ENCODE data around the gene SURF2. TPM values are rescaled to one million over a fixed set of nuclear protein-coding genes. Genes with fewer than 3 reads are reported as not detected.
"Not testable (repeated sequence)": the region's sequence is repeated elsewhere in the genome, so short reads cannot be mapped to it uniquely, and the experiment has no call there.

The SURF2 gene
- total RNA-seq, 1 experiment from 2014 or later = 42.0 TPM

DNA sequence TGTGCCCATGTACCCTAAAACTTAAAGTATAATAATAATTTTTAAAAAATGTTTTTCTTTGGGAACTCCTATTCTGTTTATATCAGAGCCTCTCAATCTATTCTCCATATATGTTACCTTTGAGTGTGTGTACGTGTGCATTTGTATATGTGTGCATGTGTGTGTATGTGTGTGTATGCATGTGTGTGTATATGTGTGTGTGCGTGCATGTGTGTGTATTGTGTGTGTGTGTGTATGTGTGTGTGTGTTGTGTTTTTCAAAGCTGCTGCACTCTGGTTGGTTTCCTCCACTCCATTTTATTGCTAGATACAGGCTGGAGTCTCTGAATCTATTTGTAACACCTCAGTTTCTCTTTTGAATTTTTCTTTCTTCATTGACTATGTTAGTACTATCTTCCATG lies 40.4 kb upstream of the SURF2 start:
- CTCF ChIA-PET = no interaction called here

DNA sequence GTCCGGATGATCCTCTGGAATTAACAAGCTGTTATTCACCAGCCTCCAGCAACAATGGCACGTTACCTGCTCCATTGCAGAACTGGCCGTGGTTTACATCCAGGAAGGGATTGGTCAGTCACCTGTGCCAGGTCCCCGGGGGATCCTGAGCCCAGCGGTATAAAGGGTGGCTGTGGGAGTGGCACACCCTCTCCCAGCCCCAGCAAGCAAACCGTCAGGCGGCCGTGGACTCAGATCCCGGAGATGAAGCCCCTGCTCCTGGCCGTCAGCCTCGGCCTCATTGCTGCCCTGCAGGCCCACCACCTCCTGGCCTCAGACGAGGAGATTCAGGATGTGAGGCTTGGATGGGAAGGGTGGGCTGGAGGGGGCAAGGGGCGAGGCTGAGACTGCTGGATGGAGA lies 38.8 kb upstream of the SURF2 start:
- H3K4me1 ChIP-seq (ENCODE audit: insufficient read depth, low read length, poor library complexity, severe bottlenecking); H3K36me3 ChIP-seq (ENCODE audit: insufficient read depth, low read length, poor library complexity, severe bottlenecking); H3K4me3 ChIP-seq (ENCODE audit: low read depth, low read length, poor library complexity, severe bottlenecking); H3K27me3 ChIP-seq (replicated peaks; ENCODE audit: insufficient read depth, low read depth, low read length, poor library complexity); H3K9me3 ChIP-seq (ENCODE audit: low read depth, low read length, poor library complexity, severe bottlenecking); intact Hi-C loops (cut with micrococcal nuclease; ENCODE audit: unreplicated experiment); BruUV-seq (replicated peaks); CTCF ChIA-PET; H3K27ac ChIP-seq (ENCODE audit: low read depth, low read length, poor library complexity, severe bottlenecking); DNase-seq (ENCODE audit: low spot score); POLR2A ChIA-PET (ENCODE audit: low non-redundant PET): not testable (repeated sequence)

More for the DNA sequence above, 40.4 kb upstream of the SURF2 start:
- H3K4me3 ChIP-seq (ENCODE audit: low read depth, low read length, poor library complexity, severe bottlenecking) = no peak overlapping the region
- POLR2A ChIA-PET (ENCODE audit: low non-redundant PET) = no interaction called here
- no peaks in the 10 kb centered on the region for H3K9me3 ChIP-seq (ENCODE audit: low read depth, low read length, poor library complexity, severe bottlenecking)
- no peaks in the 10 kb centered on the region for H3K27me3 ChIP-seq (replicated peaks; ENCODE audit: insufficient read depth, low read depth, low read length, poor library complexity)
- DNase-seq (ENCODE audit: low spot score) = no peak
- no TSS peak for BruUV-seq (replicated peaks)
- H3K4me1 ChIP-seq (ENCODE audit: insufficient read depth, low read length, poor library complexity, severe bottlenecking) = no peaks in the 10 kb centered on the region
- no peak overlapping the region for H3K27ac ChIP-seq (ENCODE audit: low read depth, low read length, poor library complexity, severe bottlenecking)
- H3K36me3 ChIP-seq (ENCODE audit: insufficient read depth, low read length, poor library complexity, severe bottlenecking) = no peaks in the 10 kb centered on the region
- TF ChIP-seq, protein P1, sequence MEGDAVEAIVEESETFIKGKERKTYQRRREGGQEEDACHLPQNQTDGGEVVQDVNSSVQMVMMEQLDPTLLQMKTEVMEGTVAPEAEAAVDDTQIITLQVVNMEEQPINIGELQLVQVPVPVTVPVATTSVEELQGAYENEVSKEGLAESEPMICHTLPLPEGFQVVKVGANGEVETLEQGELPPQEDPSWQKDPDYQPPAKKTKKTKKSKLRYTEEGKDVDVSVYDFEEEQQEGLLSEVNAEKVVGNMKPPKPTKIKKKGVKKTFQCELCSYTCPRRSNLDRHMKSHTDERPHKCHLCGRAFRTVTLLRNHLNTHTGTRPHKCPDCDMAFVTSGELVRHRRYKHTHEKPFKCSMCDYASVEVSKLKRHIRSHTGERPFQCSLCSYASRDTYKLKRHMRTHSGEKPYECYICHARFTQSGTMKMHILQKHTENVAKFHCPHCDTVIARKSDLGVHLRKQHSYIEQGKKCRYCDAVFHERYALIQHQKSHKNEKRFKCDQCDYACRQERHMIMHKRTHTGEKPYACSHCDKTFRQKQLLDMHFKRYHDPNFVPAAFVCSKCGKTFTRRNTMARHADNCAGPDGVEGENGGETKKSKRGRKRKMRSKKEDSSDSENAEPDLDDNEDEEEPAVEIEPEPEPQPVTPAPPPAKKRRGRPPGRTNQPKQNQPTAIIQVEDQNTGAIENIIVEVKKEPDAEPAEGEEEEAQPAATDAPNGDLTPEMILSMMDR (conservative IDR thresholded peaks at IDR 0.05; ENCODE audit: low read depth, low read length) = no peak
- TF ChIP-seq EZH2 (IDR thresholded peaks at IDR 0.05; ENCODE audit: borderline replicate concordance, low read depth, low read length, poor library complexity, severe bottlenecking) = no peak
- intact Hi-C loops (cut with micrococcal nuclease; ENCODE audit: unreplicated experiment) = no loop called here

GRCh38 chr9:133320421-133320881 lies 35.9 kb upstream of the SURF2 start:
- Histone ChIP-seq H3K27me3 (replicated peaks; ENCODE audit: insufficient read depth, low read depth, low read length, poor library complexity) (no peaks in the 10 kb centered on the region), H3K36me3 (ENCODE audit: insufficient read depth, low read length, poor library complexity, severe bottlenecking) (no peaks in the 10 kb centered on the region), H3K27ac (ENCODE audit: low read depth, low read length, poor library complexity, severe bottlenecking) (no peak overlapping the region), H3K4me3 (ENCODE audit: low read depth, low read length, poor library complexity, severe bottlenecking) (no peak overlapping the region), H3K9me3 (ENCODE audit: low read depth, low read length, poor library complexity, severe bottlenecking) (no peaks in the 10 kb centered on the region), H3K4me1 (ENCODE audit: insufficient read depth, low read length, poor library complexity, severe bottlenecking) (no peaks in the 10 kb centered on the region)
- no TSS peak for BruUV-seq (replicated peaks)
- POLR2A ChIA-PET (ENCODE audit: low non-redundant PET) = no interaction called here
- intact Hi-C loops (cut with micrococcal nuclease; ENCODE audit: unreplicated experiment) = no loop called here
- no peak for DNase-seq (ENCODE audit: low spot score)
- TF ChIP-seq, protein P1 (conservative IDR thresholded peaks at IDR 0.05; ENCODE audit: low read depth, low read length) = no peak
- no peak for TF ChIP-seq EZH2 (IDR thresholded peaks at IDR 0.05; ENCODE audit: borderline replicate concordance, low read depth, low read length, poor library complexity, severe bottlenecking)
- CTCF ChIA-PET = no interaction called here

- TF ChIP-seq EZH2 (IDR thresholded peaks at IDR 0.05; ENCODE audit: borderline replicate concordance, low read depth, low read length, poor library complexity, severe bottlenecking) = no peak
- TF ChIP-seq, protein P1 (conservative IDR thresholded peaks at IDR 0.05; ENCODE audit: low read depth, low read length) = no peak
- intact Hi-C loops (cut with micrococcal nuclease; ENCODE audit: unreplicated experiment) = no loop called here
- Histone ChIP-seq H3K36me3 (ENCODE audit: insufficient read depth, low read length, poor library complexity, severe bottlenecking) (no peaks in the 10 kb centered on the region), H3K9me3 (ENCODE audit: low read depth, low read length, poor library complexity, severe bottlenecking) (no peaks in the 10 kb centered on the region), H3K27me3 (replicated peaks; ENCODE audit: insufficient read depth, low read depth, low read length, poor library complexity) (no peaks in the 10 kb centered on the region), H3K4me1 (ENCODE audit: insufficient read depth, low read length, poor library complexity, severe bottlenecking) (no peaks in the 10 kb centered on the region), H3K4me3 (ENCODE audit: low read depth, low read length, poor library complexity, severe bottlenecking) (no peak overlapping the region), H3K27ac (ENCODE audit: low read depth, low read length, poor library complexity, severe bottlenecking) (no peak overlapping the region)
- POLR2A ChIA-PET (ENCODE audit: low non-redundant PET) = no interaction called here
- no TSS peak for BruUV-seq (replicated peaks)
- no peak for DNase-seq (ENCODE audit: low spot score)
- CTCF ChIA-PET = no interaction called here
These were observed 34.9 kb upstream of the SURF2 start for GRCh38 chr9:133321411-133321935.
